K562 (cell line): ENCODE measurements around the gene OR2J3. TPM values are rescaled to one million over a fixed set of nuclear protein-coding genes. Genes with fewer than 3 reads are reported as not detected.

ENCODE experiments used
- CTBP1 ChIP-seq: fragments of 450-650 bp; IDR thresholded peaks from 2 replicates; pipeline ENCODE4 v1.6.1; 2016; ENCODE audit warnings: borderline replicate concordance
- CTCF ChIP-seq, 3 experiments: IDR thresholded peaks in 2 of 3; conservative IDR thresholded peaks in 1 of 3; 2 replicates each; pipeline ENCODE4 v1.5.1; 2011 to 2012; ENCODE audit warnings: low read length in 3 of 3, mild to moderate bottlenecking in 3 of 3, control low read depth in 2 of 3, improper control_type of control experiment in 1 of 3, inconsistent platforms in 1 of 3, low read depth in 1 of 3, mixed read lengths in 1 of 3, moderate library complexity in 1 of 3; ENCODE audit not compliant: insufficient read depth in 2 of 3
- EHMT2 ChIP-seq: fragments of 450-650 bp; IDR thresholded peaks from 2 replicates; pipeline ENCODE4 v1.6.1; 2018; ENCODE audit warnings: antibody characterized with exemption
- GATA2 ChIP-seq: sonication (generic); formaldehyde crosslinking; IDR thresholded peaks from 2 replicates; pipeline ENCODE4 v1.4.0; 2020; ENCODE audit warnings: mild to moderate bottlenecking, missing genetic modification reagents
- HMBOX1 ChIP-seq: sonication (generic); IDR thresholded peaks from 2 replicates; pipeline ENCODE4 v1.6.1; 2016
- NFE2 ChIP-seq: IDR thresholded peaks from 2 replicates; pipeline ENCODE4 v1.6.1; 2014; ENCODE audit warnings: antibody characterized with exemption, low read depth
- REST ChIP-seq, 2 experiments: fragments of 450-650 bp; formaldehyde crosslinking in 1 of 2; IDR thresholded peaks; 2 replicates each; pipeline versions ENCODE4 v1.4.0 to v1.6.1; 2014 to 2020; ENCODE audit warnings: mild to moderate bottlenecking in 2 of 2, borderline replicate concordance in 1 of 2, low read depth in 1 of 2
- SMC3 ChIP-seq: conservative IDR thresholded peaks from 2 replicates; pipeline ENCODE4 v1.6.1; 2011; ENCODE audit warnings: low read depth, low read length, improper control_type of control experiment; ENCODE audit not compliant: insufficient read depth
- XRCC5 ChIP-seq: fragments of 200-400 bp; formaldehyde crosslinking; IDR thresholded peaks from 2 replicates; pipeline ENCODE4 v1.6.1; 2017; ENCODE audit warnings: low read depth, mild to moderate bottlenecking, low read length
- ZNF224 ChIP-seq: sonication (generic); formaldehyde crosslinking; IDR thresholded peaks from 2 replicates; pipeline ENCODE4 v1.8.0; 2022; ENCODE audit warnings: mild to moderate bottlenecking, missing genetic modification reagents
- ZNF77 ChIP-seq: fragments of 250-450 bp; sonication (Bioruptor Pico); IDR thresholded peaks from 2 replicates; pipeline ENCODE4 v1.5.0; 2020
- polyA plus RNA-seq, 8 experiments: library from polyadenylated mRNA; depleted of rRNA in 4 of 8; stranded (reverse) in 5 of 8; unstranded in 3 of 8; fragments of >200 nt; fragmentation: Nextera tagmentation in 2 of 8; fragmentation: Illumina TruSeq in 1 of 8; extraction: Ambion mirVana in 2 of 8; extraction: Trizol in 1 of 8; gene quantifications; 2 replicates each; pipeline versions ENCODE4 v1.2.1 to v1.2.3, GENCODE V29; 2011 to 2014; ENCODE audit warnings: inconsistent platforms in 1 of 8, missing spikeins in 1 of 8
- total RNA-seq, 7 experiments: library from RNA; depleted of rRNA in 6 of 7; stranded (reverse); fragments of >200 nt in 6 of 7; fragmentation: Illumina TruSeq in 2 of 7; extraction: Trizol in 2 of 7; gene quantifications; 2 replicates each; pipeline versions ENCODE4 v1.2.1 to v1.2.3, GENCODE V29; 2011 to 2021; ENCODE audit warnings: low replicate concordance in 1 of 7
- TF ChIP-seq, protein P1 (sequence below), 2 experiments: IDR thresholded peaks; 2 replicates each; pipeline ENCODE4 v1.6.1; 2011; ENCODE audit warnings: borderline replicate concordance in 1 of 2, control low read depth in 1 of 2, low read depth in 1 of 2, low read length in 1 of 2, mild to moderate bottlenecking in 1 of 2, mixed read lengths in 1 of 2, moderate library complexity in 1 of 2; ENCODE audit not compliant: insufficient read depth in 1 of 2, insufficient read length in 1 of 2, poor library complexity in 1 of 2, severe bottlenecking in 1 of 2; ENCODE audit errors: extremely low read depth in 1 of 2

Gene OR2J3
- total and polyA plus RNA-seq, 9 of the 15 experiments (the other 6 are each of a cell fraction or from before 2014, with no cell fraction given): 0.14 to 0.17 TPM; not detected in 7

- TF ChIP-seq, protein P1, sequence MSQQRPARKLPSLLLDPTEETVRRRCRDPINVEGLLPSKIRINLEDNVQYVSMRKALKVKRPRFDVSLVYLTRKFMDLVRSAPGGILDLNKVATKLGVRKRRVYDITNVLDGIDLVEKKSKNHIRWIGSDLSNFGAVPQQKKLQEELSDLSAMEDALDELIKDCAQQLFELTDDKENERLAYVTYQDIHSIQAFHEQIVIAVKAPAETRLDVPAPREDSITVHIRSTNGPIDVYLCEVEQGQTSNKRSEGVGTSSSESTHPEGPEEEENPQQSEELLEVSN (IDR thresholded peaks at IDR 0.05; ENCODE audit: borderline replicate concordance in 1 of 2, extremely low read depth in 1 of 2, insufficient read depth in 1 of 2, insufficient read length in 1 of 2, low read depth in 1 of 2, low read length in 1 of 2, poor library complexity in 1 of 2, severe bottlenecking in 1 of 2): peak in 1 of 2 experiments; percentile 36
- TF ChIP-seq ZNF224 (CRISPR knock-in tag): no peak
- 0 out of 2 replicates have a peak, but pooled peaks have one; percentile 38 for TF ChIP-seq GATA2
- no peak for TF ChIP-seq ZNF77 (CRISPR knock-in tag)
- TF ChIP-seq REST (IDR thresholded peaks at IDR 0.05; ENCODE audit: borderline replicate concordance): peak; percentile 49; the same call in 1 of the 2 replicates
- no peak for TF ChIP-seq REST (CRISPR knock-in tag; IDR thresholded peaks at IDR 0.05; ENCODE audit: low read depth)
- TF ChIP-seq NFE2: peak; percentile 70; the same call in 1 of the 2 replicates
- TF ChIP-seq CTBP1: peak; percentile 69
- TF ChIP-seq HMBOX1: 0 out of 2 replicates have a peak, but pooled peaks have one; percentile 15
- 0 out of 2 replicates have a peak, but pooled peaks have one; percentile 56 for TF ChIP-seq XRCC5
- peak; percentile 87 for TF ChIP-seq SMC3
- TF ChIP-seq CTCF (IDR thresholded peaks at IDR 0.05 in 2 of 3, conservative IDR thresholded peaks at IDR 0.05 in 1 of 3; ENCODE audit: insufficient read depth in 2 of 3, low read depth in 1 of 3, low read length in 3 of 3): peak; percentile 97 to 99 (median 98)
- TF ChIP-seq EHMT2: peak; percentile 61; the same call in 1 of the 2 replicates
Measured at GRCh38 chr6:29071831-29072723, 35.8 kb upstream of the OR2J3 start (continued).
